Right cardiac atrium (tissue), 5 donors: ENCODE results near the gene PRDM1. TPM values are rescaled to one million over a fixed set of nuclear protein-coding genes. Genes with fewer than 3 reads are reported as not detected.

Experiments used
- ATAC-seq, 2 donors: fragments of 200-7000 bp; cut with Tn5 transposase; one replicate each; pipeline versions ENCODE4 v1.8.0 to v1.9.1; 2020; ENCODE audit warnings: moderate library complexity in 2 of 2, mild to moderate bottlenecking in 1 of 2
- DNase-seq, 3 donors: peaks; one replicate each; pipeline ENCODE4 v3.0.0-alpha.2; 2020
- H3K27ac ChIP-seq: one replicate; pipeline ENCODE4 v1.5.1; 2013; ENCODE audit warnings: mild to moderate bottlenecking, low read length, control low read depth, moderate library complexity
- H3K27me3 ChIP-seq: one replicate; pipeline ENCODE4 v1.6.1; 2013; ENCODE audit not compliant: control insufficient read depth, insufficient read depth
- H3K4me1 ChIP-seq: one replicate; pipeline ENCODE4 v1.6.1; 2013; ENCODE audit warnings: low read length; ENCODE audit not compliant: control insufficient read depth, insufficient read depth
- H3K4me3 ChIP-seq: one replicate; pipeline ENCODE4 v1.5.1; 2013; ENCODE audit warnings: low read length, control low read depth
- H3K9me3 ChIP-seq: one replicate; pipeline ENCODE4 v1.6.1; 2013; ENCODE audit warnings: low read length; ENCODE audit not compliant: control insufficient read depth
- WGBS: extraction: QIAGEN DNeasy Blood & Tissue Kit; methylation state at CpG from one replicate; pipeline ENCODE4 v1.1.7; 2013; 5-methylcytosine and 5-hydroxymethylcytosine counted together
- intact Hi-C, 4 donors: fragments of 100-400 bp; cut with DNase I; formaldehyde crosslinking; loops; one replicate each; pipeline versions ENCODE4 v1.11.0 to v1.14.0; 2022 to 2023
- long read RNA-seq, 4 donors: library from polyadenylated mRNA; unstranded; transcript quantifications; one replicate each; pipeline ENCODE4 v2.0.0, GENCODE V29; 2020 to 2021
- polyA plus RNA-seq: library from polyadenylated mRNA; stranded (reverse); fragments of 200-250 nt; gene quantifications from one replicate; pipeline ENCODE4 v1.2.3, GENCODE V29; 2013
- total RNA-seq, 4 donors: library from RNA; stranded (reverse); fragmentation: NEBNext Ultra II Directional; extraction: Animal tissue kit (Norgen Biotek cat#: 25700); gene quantifications; one replicate each; pipeline ENCODE4 v1.2.1, GENCODE V29; 2021
- donor health status: healthy with polysubstance abuse.
- donor health status: DM: no; HTN: yes; CAD: no.
- donor health status: DM: no; HTN: no; CAD: no.
- donor health status: DM: no; HTN: yes; CAD: no; lungs with severe emphysema.
- donor health status: DM: yes; HTN: yes; CAD: no.

PRDM1 gene
- total RNA-seq (1 to 10 TPM in 3 of 4 donors, under 1 TPM in 1; 0.91 to 1.5 (median 1.4) TPM), polyA plus RNA-seq (0.41 TPM)
- long read RNA-seq, donor 1, full-length matches to known transcripts: 1 of 2 reads
- long read RNA-seq, donor 1, partial matches to known transcripts: 1 of 2 reads
- long read RNA-seq, donor 1, other reads (novel, unspliced or antisense): 0 of 2 reads
- long read RNA-seq, donor 2: 0 reads
- long read RNA-seq, donor 3: 0 reads
- long read RNA-seq, donor 4: 0 reads

GRCh38 chr6:106085984-106086813, at the start of gene PRDM1:
TSS of gene PRDM1 (plus strand) at chr6:106086336. CDS start at chr6:106086554, 218 bp downstream.
- Histone ChIP-seq H3K9me3 (no peaks in the 10 kb centered on the region), H3K4me1 (no peaks in the 10 kb centered on the region), H3K27me3 (peaks cover 2% of the 10 kb centered on the region), H3K4me3 (peak within 1 kb of the TSS; percentile 51), H3K27ac (peak within 1 kb of the TSS; percentile 29)
- DNase-seq (peak; percentile 51 to 87 (median 86)), ATAC-seq (peak; percentile 70)
- intact Hi-C loops: no loop called here
- 1% methylated on average over 44 of the region's 44 CpGs for WGBS

- DNase-seq (no peak), ATAC-seq (no peak)
- H3K9me3 ChIP-seq: no peaks in the 10 kb centered on the region
- H3K27ac ChIP-seq: no peak overlapping the region
- no peaks in the 10 kb centered on the region for H3K4me1 ChIP-seq
- H3K27me3 ChIP-seq: no peaks in the 10 kb centered on the region
- H3K4me3 ChIP-seq: no peak overlapping the region
- intact Hi-C loops: no loop called here
These were observed 49.1 kb upstream of the PRDM1 start for GRCh38 chr6:106037060-106037459.

GRCh38 chr6:106039897-106040592, 46.1 kb upstream of the PRDM1 start:
- DNase-seq (no peak), ATAC-seq (no peak)
- intact Hi-C loops: no loop called here
- Histone ChIP-seq H3K27ac (no peak overlapping the region), H3K9me3 (no peaks in the 10 kb centered on the region), H3K4me3 (no peak overlapping the region), H3K4me1 (no peaks in the 10 kb centered on the region), H3K27me3 (no peaks in the 10 kb centered on the region)
- 52% methylated on average over 6 of the region's 6 CpGs for WGBS

DNA sequence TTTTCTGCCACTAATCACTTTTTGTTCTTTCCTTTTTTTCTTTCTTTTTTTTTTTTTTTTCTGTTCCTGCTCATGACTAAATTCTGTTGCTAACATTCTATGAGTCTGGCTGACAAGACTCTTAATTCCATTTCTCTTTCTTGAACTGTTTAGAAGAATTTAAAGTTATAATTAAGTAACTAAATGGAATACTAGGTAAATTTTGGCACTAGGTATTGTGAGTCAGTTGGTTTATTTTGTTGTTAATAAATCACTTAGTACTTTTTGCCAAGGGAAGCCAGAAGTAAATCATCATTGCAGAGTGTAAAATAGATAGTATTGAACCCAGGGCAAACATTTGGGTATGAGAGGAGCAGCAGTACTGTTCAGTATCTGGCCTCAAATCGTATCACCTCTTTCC, 42.0 kb upstream of the PRDM1 start:
- ATAC-seq: no peak
- no peak for DNase-seq
- Histone ChIP-seq H3K27ac (no peak overlapping the region), H3K4me1 (no peaks in the 10 kb centered on the region), H3K4me3 (no peak overlapping the region), H3K27me3 (no peaks in the 10 kb centered on the region), H3K9me3 (no peaks in the 10 kb centered on the region)
- intact Hi-C loops: no loop called here
- WGBS: 73% methylated on average over 1 of the region's 1 CpG

DNA sequence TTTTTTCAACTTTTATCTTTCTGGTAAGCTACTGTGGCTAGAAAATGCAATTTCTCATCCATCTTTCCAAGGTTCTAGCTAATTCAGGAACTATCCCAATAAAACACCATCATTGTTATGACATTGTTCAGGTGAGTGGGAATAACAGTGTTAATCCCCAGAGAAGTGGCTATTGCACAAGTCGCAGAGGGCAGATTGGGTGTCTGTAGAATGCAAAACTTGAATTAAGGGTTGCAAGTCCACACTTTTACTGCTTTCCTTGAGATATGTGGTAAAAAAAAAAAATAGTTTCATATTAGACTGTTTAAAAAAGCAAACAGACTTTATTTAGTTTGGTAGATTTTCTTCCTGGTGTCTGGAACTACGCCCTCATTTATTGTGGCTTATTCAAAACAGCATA, 41.1 kb upstream of the PRDM1 start:
- DNase-seq (no peak), ATAC-seq (no peak)
- Histone ChIP-seq H3K4me3 (no peak overlapping the region), H3K27ac (no peak overlapping the region), H3K4me1 (no peaks in the 10 kb centered on the region), H3K9me3 (no peaks in the 10 kb centered on the region), H3K27me3 (no peaks in the 10 kb centered on the region)
- WGBS: 91% methylated on average over 2 of the region's 2 CpGs
- intact Hi-C loops: no loop called here

DNA sequence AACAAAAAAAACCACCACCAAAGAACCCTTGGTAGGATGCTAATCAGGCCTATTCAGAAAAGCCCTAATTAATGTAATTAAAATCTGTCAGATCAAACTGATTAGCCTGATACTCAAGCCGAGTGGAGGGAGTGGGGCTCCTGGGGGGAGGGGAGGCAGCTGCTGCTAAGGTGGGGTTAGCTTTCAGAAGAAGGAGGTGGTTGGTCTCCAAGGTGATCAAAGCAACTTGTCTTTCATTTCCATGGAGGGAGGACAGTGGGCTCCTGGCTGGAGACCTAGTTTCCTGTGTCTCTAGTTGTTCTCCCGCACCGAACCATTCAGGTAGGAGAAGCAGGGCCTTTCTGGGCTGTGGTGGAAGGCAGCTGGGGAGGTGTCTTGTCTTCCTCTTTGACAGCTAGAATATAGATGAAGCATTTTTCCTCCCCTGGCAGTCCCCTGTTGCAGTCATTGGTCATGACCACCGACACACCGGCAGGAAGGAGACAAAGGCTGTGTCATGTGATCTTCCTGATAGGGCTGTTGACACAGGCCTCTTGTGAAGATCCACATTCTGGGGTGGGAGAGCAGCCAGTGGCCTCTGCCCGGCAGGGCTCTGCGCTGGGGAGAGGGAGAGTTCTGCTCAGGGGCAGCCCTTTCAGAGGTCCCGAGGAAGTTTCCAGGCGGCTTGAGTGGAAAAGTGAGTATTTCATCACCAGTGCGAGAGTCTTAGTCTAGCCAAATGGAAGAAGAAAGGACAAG, 39.9 kb upstream of the PRDM1 start:
- intact Hi-C loops: no loop called here
- WGBS: 56% methylated on average over 10 of the region's 10 CpGs
- H3K9me3 ChIP-seq: no peaks in the 10 kb centered on the region
- H3K27ac ChIP-seq: no peak overlapping the region
- no peak for DNase-seq
- H3K4me1 ChIP-seq: no peaks in the 10 kb centered on the region
- H3K27me3 ChIP-seq: no peaks in the 10 kb centered on the region
- no peak overlapping the region for H3K4me3 ChIP-seq
- no peak for ATAC-seq

GRCh38 chr6:106046854-106047200, 39.3 kb upstream of the PRDM1 start:
- H3K9me3 ChIP-seq: no peaks in the 10 kb centered on the region
- no peaks in the 10 kb centered on the region for H3K4me1 ChIP-seq
- H3K27ac ChIP-seq: no peak overlapping the region
- ATAC-seq (no peak), DNase-seq (no peak)
- H3K27me3 ChIP-seq: no peaks in the 10 kb centered on the region
- 77% methylated on average over 1 of the region's 1 CpG for WGBS
- no peak overlapping the region for H3K4me3 ChIP-seq
- intact Hi-C loops: no loop called here

- 86% methylated on average over 2 of the region's 2 CpGs for WGBS
- Histone ChIP-seq H3K27me3 (no peaks in the 10 kb centered on the region), H3K4me1 (no peaks in the 10 kb centered on the region), H3K9me3 (no peaks in the 10 kb centered on the region), H3K4me3 (no peak overlapping the region), H3K27ac (no peak overlapping the region)
- ATAC-seq (no peak), DNase-seq (no peak)
- intact Hi-C loops: no loop called here
These were observed 37.8 kb upstream of the PRDM1 start for GRCh38 chr6:106048336-106048735.

DNA sequence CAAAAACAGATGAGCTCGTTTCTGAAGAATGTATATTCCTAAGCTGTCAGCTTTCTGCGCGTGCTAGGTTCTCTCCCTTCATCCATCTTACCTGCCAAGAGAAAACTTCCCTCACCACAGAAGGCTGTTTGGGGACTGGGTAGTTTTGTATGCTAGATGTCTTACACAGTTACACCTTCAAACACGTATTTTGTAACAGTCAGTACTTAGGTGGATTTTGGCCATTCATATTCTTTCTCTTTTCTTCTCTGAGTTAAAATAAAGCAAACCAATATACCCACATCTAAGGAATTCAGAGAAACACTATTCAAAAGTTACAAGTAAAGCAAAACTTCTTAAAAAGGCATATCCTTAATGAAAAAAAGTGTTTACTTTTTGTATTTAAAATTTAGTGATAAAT, 35.6 kb upstream of the PRDM1 start:
- intact Hi-C loops: no loop called here
- H3K27me3 ChIP-seq: no peaks in the 10 kb centered on the region
- H3K9me3 ChIP-seq: no peaks in the 10 kb centered on the region
- H3K4me3 ChIP-seq: no peak overlapping the region
- no peak for ATAC-seq
- no peaks in the 10 kb centered on the region for H3K4me1 ChIP-seq
- WGBS: 56% methylated on average over 4 of the region's 4 CpGs
- DNase-seq: no peak
- no peak overlapping the region for H3K27ac ChIP-seq

DNA sequence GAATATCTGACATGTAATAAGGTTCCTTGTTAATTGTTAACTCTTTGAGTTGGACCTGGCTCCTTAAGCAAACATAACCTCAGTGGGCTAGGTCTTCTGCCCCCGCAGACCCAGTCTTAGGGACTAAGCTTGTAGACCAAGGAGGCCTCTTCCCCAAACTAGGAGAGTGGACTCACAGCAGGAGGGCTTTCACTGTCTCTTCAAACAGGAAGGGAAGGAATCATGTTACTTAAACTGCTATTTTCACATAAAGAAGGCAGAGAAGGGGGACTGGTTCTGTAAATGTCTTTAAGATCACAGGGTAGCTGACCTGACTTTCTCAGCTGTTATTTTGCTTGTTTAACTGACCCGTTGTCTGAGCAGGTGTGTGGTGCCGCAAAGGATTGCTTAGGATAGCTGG, 34.9 kb upstream of the PRDM1 start:
- ATAC-seq (no peak), DNase-seq (no peak)
- intact Hi-C loops: no loop called here
- Histone ChIP-seq H3K4me1 (no peaks in the 10 kb centered on the region), H3K27ac (no peak overlapping the region), H3K9me3 (no peaks in the 10 kb centered on the region), H3K4me3 (no peak overlapping the region), H3K27me3 (no peaks in the 10 kb centered on the region)
- WGBS: 66% methylated on average over 3 of the region's 3 CpGs
